IPS-NIHi11 (cell line): Measurements from ENCODE around the gene ARHGEF1.
A peak's percentile ranks its signal among the peaks of the same experiment; 100 is the strongest.

Experiments
- DNase-seq: peaks from one replicate; pipeline ENCODE4 v3.0.0; 2012; ENCODE audit warnings: mixed read lengths, low spot score

Gene ARHGEF1

GRCh38 chr19:41883821-41884733, 1.1 kb downstream of the ARHGEF1 start:
- DNase-seq = peak; percentile 99

DNA sequence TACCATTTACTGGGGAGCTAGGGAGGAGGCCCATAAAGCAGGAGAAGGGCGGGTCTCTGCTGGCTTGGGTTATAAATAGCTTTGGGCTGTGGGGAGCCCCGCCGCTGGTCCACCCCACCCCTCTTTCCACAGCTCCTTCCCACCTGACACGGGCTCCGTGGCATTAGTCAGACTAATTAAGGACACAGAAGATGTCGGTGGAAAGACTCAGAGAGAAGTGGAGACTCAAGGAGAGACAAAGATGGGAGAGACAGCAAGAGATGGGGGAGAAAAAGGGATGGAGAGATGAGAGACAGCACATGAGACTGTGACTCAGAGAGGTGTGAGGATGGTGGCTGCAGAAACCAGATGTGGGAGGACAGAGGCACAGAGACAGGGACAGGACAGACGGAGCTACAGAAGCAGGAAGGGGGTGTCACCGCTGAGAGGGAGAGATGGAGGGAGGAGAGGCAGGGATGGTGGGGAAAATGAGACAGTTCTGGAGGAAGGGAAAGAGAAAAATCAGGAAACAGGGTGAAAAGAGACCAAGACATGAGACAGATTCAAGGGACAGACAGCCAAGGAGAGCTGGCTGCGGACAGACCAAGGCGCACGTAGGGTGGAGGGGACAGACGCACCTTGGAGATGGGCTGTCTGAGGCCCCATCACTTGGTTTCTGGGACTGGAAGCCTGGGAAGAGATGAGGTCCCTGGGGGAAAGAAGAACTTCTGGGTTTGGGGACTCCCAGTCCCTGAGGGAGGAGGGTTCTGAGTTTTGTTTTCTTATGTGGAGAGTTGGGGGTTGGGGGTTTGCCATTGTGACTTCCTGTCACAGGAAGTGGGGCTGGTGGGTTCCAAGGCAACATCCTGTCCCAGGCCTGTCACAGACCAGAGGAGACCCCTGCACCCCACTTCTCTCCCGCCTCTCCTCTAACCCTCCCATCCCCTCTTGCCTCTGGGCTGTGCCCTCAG, 4.1 kb downstream of the ARHGEF1 start:
- no peak for DNase-seq

GRCh38 chr19:41887711-41888382, 4.9 kb downstream of the ARHGEF1 start:
- DNase-seq = peak; percentile 77

- no peak for DNase-seq
Observed at GRCh38 chr19:41888926-41889325, 5.9 kb downstream of the ARHGEF1 start.

- no peak for DNase-seq
Observed at GRCh38 chr19:41889896-41890295, 6.9 kb downstream of the ARHGEF1 start.

- no peak for DNase-seq
Observed at GRCh38 chr19:41890936-41891335, 8.0 kb downstream of the ARHGEF1 start.

DNA sequence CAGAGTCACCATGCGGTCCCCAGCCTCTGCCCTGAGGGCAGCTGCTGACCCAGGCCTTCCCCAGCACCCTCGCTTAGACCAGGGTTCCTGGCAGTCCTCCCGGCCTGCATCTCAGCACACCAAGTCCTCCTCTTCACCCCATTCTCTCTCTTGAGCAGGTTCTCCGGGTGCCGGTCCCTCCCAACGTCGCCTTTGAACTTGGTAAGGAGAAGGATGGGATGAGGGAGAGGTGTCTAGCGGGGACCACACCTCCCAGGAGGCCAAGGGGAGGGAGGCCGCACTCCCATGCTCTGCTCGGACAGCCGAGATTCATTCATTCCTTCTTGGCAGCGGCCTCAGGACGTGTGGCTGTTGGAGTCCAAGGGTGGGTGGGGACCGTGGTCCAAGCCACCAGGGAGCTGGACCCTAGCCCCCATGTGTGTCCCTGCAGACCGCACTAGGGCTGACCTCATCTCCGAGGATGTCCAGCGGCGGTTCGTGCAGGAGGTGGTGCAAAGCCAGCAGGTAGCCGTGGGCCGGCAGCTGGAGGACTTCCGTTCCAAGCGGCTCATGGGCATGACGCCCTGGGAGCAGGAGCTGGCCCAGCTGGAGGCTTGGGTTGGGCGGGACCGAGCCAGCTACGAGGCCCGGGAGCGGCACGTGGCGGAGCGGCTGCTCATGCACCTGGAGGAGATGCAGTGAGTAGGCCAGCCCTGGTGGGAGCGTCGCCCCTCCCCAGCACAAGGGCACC, 9.4 kb downstream of the ARHGEF1 start:
- no peak for DNase-seq

DNA sequence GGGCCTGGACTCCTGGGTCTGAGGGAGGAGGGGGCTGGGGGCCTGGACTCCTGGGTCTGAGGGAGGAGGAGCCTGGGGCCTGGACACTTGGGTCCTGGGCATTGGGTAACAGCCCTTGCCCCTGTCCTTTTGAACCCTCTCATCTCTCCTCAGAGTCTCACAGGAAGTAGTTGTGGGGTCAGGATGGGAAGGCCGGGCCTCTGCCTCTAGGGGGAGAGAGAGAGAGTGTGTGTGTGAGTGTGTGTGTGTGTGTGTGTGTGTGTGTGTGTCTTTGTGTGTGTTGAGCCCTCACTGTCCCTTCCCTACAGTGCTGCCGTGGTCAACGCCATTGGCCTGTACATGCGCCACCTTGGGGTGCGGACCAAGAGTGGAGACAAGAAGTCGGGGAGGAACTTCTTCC, 10.9 kb downstream of the ARHGEF1 start:
- peak; percentile 56 for DNase-seq

GRCh38 chr19:41894350-41894749, 11.4 kb downstream of the ARHGEF1 start:
- no peak for DNase-seq

- peak; percentile 43 for DNase-seq
Observed at GRCh38 chr19:41895745-41896580, 13.0 kb downstream of the ARHGEF1 start.

GRCh38 chr19:41896581-41896942, 13.6 kb downstream of the ARHGEF1 start:
- no peak for DNase-seq

DNA sequence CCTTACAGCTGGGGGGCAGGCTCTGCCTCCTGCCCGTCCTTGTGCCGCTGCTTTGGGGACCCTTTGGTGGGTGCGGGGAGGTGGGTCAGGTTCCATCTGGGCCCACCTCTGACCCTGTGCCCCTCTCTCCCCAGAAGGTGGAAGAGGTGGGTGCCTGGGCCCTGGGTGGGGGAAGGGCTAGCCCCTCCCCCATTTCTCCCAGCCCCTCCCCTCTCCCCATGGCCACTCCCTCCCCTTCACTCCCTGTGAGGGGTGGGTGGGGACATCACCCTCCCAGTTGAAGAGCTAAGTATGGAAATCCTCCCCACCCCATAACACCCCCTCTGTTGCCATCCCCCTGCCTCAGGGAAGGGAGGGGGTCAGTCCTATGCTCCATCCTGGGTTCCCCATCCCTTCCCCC, 14.2 kb downstream of the ARHGEF1 start:
- peak; percentile 49 for DNase-seq

- no peak for DNase-seq
Observed at GRCh38 chr19:41897820-41898219, 14.8 kb downstream of the ARHGEF1 start.

DNA sequence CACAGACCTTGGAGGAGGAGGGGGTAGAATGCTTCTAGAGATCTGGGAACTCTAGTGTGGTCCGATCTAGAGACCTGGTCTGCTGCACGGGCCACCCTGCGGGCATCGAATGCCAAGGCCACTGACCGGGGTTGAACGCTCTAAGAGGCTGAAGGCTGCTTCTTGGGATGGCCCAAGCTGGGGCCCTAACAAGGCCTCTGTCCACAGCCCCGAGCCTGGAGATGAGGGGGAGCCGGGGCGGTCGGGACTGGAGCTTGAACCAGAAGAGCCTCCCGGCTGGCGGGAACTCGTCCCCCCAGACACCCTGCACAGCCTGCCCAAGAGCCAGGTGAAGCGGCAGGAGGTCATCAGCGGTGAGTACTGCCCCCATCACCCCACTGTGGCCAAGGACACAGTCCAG, 15.3 kb downstream of the ARHGEF1 start:
- no peak for DNase-seq

DNA sequence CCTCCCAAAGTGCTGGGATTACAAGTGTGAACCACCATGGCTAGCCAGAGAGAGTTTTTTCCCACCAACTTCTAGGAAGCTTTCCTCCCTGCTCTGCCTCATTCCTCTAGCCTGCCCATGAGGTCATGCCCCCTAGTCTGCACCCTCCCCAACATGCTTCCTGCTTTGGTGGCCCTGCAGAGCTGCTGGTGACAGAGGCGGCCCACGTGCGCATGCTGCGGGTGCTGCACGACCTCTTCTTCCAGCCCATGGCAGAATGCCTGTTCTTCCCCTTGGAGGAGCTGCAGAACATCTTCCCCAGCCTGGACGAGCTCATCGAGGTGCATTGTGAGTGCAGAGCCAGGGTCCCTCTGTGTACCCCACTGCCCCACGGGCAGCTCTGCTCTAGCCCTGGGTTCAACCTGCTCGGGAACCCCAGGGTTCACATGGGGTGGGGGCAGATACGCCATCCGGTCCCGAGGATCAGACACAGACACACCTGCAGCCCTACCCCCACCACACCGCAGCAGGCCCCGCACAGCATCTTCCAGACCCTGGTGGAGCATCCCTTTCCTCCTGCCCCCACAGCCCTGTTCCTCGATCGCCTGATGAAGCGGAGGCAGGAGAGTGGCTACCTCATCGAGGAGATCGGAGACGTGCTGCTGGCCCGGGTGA, 18.9 kb downstream of the ARHGEF1 start:
- DNase-seq = no peak

GRCh38 chr19:41902594-41902993, 19.6 kb downstream of the ARHGEF1 start:
- no peak for DNase-seq

DNA sequence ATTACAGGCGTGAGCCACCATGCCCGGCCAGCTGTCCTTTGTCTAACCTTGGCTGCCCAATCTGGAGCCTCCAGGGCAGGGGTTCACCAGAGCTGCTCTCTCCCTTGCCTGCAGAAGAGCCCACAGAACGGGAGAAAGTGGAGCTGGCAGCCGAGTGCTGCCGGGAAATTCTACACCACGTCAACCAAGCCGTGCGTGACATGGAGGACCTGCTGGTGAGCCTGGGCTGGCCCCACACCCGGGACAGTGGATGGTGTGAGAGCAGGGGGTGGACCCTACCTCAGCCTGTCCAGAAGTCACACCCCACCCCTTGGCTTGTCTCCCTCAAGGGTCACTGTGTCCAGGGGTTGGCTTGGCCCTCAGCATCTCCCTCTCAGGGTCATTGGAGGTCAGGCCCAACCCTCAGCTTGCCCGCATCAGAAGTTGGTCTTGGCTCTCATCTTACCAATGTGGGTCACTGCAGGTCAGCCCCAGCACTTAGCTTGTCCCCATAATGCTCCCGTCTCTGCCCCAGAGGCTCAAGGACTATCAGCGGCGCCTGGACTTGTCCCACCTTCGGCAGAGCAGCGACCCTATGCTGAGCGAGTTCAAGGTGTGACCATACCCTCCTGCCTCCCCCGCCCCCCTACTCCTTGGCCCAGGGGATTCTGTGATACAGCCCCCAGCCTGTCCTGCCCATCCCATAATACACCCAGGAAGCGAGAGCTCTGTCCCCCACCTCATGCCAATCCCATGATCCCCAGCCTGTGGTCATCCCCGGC, 20.4 kb downstream of the ARHGEF1 start:
- no peak for DNase-seq

DNA sequence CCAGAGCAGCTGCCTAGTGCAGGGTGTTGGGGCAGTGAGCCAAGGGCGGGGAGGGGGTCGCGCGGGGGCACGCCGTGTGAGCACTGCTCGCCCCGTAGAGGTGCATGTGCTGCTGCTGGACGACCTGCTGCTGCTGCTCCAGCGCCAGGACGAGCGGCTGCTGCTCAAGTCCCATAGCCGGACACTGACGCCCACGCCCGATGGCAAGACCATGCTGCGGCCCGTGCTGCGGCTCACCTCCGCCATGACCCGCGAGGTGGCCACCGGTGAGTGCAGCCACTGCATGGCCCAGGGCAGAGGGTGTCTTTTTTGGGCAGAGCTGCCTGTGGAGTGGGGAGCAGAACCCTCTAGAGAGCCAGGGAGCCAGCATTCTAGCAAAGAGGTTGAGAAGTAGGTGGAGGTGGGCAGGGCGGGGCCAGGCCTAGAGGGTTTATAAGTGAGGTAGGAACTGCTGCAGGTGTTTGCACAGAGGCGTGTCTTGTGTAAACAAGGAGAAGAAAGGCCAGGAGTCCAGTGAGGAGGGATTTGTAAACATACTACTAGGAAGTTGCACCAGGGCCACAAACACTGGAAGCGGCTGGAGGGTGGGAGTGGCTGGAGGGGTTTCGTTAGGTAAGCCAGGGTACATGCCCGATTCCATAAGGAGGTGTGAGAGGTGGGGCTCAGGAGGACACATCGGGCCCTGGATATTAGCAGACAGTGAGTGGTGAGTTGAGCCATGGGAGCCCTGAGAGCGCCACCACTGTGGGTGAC, 21.3 kb downstream of the ARHGEF1 start:
- DNase-seq = no peak
